HG02840 (cell line): ENCODE data around the gene MLX.

Experiments
- ATAC-seq: cut with Tn5 transposase; IDR thresholded peaks from one replicate; pipeline ENCODE4 v1.9.1; 2021; ENCODE audit warnings: mild to moderate bottlenecking, moderate library complexity, moderate number of reproducible peaks; ENCODE audit not compliant: unreplicated experiment, low FRiP score

MLX gene

DNA sequence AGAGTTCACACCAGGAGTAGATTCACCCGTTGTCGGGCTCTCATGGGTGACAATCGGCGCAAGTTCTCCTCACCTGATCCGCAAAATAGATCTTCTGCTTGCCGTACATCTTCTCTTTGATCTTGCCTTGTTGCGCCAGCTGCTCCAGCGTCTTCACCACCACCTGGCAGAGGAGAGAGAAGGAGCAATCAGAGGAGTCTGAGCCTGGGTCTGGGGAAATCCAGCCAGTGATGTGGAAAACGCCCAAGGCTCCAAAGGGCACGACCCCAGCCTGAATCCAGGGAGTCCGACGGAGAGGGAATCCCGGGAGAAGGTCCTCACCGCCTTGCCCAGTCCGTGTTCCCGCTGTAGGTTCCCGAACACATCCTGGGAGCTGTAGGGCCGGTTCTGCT, 10.2 kb downstream of the MLX start:
- ATAC-seq = no peak

DNA sequence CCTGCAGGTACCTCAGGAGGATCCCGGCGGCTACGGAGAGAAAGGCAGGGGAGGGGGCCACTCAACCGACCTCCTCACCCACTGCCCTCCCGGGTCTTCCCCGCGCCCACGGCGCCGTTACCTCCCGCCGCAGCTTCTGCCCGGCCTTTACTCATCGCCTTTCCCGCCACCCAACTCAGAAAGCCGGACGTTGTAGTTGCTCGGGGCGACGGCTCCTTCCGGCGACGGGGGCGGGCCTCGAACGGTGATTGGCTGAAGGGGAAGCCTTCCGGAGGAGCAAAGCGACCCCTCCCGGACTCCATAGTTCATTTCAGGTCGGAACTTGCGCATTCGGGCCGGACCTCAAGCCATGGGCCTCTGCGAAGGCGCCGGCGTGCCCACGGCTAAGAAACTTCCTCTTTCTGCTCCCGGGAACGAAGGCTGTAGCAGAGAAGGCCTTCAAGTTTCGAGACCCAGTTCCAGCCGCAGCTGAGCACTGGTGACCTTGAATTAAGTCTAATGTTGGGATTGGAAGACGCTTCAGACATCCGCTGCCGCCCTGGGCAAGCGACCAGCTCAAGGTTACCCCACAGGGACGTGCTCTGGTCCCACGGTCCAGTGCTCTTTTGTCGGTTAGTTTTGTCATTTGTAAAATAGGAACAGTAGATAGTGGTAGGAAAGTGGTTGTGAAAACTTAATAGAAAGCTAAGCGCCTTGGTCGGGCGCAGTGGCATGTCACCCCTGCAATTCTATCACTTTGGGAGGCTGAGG, 10.8 kb downstream of the MLX start, which contains the start of gene PSMC3IP:
Gene PSMC3IP, minus strand, starts transcription at position 198 of the 750 bp plus-strand sequence. Its CDS starts 43 bp downstream, at position 155.
- peak; percentile 61 for ATAC-seq

DNA sequence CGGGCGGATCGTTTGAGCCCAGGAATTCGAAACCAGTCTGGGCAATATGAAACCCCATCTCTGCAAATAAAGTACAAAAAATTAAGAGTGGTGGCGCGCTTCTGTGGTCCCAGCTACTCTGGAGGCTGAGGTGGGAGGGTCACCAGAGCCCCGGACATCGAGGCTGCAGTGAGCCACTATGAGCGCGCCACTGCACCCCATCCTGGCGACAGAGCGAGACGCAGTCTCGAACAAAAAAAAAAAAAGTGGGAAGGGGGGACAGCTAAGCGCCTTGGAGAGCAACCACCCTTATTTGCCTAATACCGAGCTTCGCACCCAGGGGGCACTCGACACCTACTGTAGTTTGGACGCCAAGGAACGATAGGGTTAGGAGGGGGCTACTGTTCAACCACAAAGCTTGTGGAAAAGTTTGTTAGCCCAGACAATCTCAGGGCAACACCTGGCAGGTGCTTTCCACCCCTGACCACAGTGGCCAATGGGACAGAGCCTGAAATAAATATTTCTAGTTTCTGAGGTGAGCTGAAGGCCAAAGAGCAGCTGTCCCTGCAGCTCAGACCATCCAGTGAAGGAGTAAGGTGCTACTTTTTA, 11.5 kb downstream of the MLX start:
- peak; percentile 60 for ATAC-seq

DNA sequence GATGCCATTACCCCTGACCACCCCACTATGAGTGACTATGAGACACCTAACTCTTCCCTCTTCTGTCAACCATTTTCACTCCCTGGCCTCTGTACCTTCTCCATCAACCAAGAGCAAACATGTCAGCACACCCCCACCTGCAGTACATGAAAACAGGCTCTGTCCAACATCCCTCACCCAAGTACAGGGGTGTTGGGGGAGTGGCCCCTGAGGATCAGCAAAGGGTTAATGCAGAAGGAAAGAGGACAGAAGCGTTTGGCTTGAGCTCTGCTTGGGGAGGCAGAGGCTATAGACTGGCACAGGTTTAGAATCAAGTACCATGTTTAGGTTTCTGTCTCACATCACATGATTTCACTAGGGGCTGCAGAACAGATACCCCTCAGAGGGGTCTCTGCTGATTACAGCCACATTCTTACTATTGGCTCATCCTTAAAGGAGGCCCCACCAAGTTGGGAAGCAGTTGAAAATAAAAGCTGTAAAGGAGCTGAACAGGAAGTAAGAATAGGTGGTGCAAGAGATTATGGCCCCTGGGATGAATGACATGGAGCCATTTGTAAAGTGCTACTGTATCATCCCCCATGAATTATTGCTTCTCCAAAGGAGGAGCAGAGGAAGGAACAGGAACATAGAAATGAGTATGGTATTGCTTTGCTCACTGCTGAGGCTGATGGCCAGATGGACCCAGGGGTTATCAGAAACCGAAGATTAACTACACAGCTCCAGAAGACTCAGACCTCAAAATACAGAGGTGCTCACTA, 13.1 kb downstream of the MLX start:
- ATAC-seq = no peak

DNA sequence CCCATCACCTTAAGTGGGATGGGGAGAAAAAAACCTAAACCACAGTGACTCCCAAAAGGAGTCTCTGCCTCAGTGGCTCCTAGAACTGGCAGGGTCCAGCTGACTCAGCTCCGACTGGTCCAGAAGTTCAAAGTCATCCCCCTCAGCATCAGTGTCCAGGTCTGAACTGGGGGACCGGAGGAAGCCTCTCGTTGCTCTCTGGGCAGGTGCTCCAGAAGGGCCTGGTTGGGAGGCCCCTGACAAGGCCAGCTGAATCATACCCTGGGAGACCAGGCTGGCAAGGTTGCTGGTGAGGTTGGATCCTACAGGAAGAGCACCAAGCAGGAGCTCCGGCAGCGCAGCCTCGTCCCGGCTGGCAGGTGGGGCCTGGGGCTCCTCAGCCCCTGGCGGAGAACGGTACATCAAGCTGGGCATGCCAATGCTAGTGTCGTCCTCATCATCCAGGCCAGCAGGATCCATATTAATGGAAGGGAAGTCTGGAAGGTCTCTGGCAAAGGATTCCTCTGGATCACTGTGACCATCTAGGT, 14.9 kb downstream of the MLX start:
- ATAC-seq = no peak

DNA sequence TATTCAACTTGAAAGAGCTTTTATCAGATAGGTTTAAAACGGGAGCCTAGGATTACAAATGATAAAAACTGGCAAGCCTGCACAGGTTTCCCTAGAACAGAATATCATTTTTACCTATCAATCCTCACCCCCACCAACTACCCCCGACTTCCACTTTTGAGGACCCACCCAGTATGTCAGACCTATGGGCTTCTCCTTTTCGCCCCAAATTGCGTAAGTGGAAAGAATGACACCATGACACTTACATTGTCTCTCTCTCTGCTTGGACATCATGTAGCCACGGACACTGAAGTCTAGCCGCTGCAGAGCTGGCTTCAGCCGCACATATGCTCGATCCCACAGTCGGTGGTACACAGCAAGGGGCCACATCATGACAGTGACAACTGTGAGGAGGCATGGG, 18.0 kb downstream of the MLX start:
- ATAC-seq = no peak

DNA sequence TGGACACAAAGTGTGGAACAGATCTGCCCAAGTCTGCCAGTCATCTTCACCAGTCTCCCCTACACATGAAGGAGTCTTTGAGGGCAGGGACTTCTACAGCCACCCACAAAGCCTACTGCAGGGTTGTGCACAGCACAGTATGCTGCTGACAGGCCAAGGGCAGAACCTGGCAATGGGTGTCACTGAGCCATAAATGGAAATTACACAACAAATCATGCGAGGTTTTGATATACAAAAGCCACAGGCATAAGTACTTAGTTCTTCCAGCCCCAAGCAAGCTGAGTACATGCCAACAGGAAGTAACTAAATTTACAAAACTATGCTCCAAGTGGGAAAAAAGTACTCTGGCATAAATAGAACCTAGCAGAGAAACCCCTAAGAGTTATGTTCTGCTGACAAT, 18.5 kb downstream of the MLX start:
- no peak for ATAC-seq

DNA sequence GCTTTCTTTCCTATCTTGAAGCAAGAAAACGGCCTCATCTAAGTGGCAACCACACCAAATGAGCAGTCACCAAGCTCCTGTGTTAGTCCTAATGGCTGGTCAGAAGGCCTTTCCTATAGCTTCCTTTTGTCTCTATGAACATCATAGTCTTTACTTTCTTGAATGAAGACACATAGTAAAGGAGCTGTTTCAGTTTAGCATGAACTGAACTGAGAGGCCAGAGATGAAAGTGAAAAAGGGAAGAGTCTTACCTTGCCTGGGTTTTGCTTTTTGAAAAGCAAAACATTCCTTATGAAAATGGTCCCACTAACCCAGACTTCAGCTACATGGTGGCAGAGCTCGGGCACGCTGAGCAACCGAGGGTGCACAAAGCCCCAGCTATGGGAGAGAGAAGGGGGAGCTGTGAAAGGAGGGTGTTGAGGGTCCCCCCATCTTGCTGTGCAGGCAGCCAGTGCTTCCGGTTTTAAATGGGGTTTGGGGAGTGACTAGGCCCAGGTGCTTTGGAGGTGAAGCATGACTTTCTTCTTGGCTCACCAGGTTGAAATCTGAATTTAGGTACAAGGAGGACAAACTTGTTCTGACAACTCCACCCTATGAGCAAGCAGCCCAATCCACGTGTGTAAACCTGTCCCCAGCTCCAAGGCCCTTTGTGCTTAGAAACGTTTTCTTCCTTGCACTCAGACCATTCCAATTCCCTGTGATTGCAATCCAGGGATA, 19.8 kb downstream of the MLX start:
- ATAC-seq = no peak

DNA sequence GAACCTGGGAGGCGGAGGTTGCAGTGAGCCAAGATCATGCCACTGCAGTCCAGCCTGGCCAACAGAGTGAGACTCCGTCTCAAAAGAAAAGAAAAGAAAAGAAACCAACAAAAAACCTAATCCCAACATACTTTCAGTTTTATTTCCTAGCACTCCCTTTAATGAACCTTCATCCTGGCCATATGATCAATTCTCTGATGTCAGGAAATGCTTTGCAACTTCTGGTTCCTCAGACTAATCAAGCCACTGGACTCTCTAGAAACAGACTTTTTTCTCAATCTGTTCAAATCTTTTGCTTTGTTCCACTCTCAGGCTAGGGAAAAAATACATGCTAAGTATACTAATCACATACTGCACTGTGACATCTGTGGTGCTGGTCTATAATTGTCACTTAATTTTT, 24.0 kb downstream of the MLX start:
- no peak for ATAC-seq

DNA sequence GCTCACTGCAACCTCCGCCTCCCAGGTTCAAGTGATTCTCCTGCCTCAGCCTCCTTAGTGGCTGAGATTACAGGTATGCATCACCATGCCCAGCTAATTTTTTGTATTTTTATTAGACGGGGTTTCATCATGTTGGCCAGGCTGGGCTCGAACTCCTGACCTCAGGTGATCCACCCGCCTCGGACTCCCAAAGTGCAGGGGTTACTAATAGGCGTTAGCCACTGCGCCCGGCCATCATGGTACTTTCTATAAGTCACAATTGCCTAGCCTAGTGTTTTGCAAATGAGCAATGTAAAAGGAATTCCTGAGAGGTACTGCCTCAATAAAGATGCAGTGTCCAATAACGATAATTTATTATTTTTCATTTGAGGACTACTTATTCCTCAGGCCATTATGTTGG, 24.5 kb downstream of the MLX start:
- ATAC-seq = no peak

DNA sequence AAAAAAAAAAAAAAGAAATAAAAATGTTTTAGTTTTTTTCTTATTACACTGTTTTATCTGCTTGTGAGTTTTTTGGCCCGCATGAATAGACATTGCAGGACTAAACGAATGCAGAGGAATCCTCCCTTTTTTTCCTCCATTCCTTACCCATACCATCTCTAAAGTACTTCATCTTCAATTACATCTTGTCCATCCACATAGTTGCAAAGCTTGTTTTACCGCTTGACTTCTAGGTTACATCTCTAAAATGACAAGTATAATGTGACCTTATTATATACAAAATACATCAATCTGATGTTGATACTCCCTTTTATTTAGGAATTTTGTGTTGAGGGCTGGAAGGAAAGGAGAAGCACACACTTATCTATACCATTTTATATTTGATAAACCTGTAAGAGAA, 29.5 kb downstream of the MLX start:
- ATAC-seq = no peak

DNA sequence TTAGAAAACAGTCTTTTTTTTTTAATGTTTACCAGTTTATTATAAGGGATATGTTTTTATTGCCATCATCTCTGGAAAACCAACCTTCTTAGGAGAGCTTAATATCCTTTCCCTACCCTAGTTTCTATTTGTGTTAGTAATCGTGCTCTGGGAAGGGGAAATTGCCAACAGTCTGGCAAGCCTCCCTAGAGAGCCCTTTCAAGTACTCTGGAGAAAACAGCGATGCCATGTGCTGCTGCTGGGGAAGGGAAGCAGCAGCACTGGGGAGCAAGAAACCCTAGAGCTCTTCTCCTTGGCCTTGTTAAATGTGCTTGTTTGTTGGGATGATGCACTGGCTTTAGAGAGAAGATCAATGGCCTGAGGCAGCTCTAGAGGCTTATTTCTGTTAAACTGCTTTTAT, 32.0 kb downstream of the MLX start:
- ATAC-seq = no peak

DNA sequence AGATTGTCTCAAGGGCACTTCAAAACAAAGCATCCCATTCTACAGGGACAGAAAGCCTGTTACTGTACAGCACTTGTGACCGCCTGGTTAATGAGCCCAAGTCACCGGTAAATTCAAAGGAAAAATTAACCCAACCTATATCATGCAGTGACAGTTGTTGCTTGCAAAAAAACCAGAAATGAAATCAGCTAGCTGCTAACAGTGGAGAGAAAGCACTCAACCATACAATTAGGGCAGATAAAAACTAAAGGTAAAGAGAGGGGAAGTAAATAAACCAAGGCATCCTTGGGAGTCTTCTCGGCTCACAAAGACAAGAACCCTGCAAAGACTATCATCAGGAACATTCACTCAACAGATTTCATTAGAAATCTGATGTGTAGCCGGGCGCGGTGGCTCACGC, 36.4 kb downstream of the MLX start:
- ATAC-seq = no peak

DNA sequence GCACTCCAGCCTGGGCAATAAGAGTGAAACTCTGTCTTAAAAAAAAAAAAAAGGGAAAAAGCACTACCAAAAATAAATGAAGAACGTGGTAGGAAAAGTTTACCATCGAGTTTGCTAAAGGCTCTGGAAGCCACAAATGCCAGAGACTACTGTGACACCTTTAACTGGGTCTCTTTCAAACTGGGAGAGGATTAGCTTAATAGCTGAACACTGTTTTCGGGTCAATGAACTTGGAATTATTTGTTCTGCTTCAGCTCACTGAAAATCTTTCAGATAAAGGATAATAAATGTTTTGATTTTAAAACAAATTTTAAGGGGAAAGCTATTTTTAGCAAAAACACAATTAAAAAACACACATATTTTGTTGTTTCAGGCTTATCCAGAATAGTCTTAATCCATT, 40.9 kb downstream of the MLX start:
- no peak for ATAC-seq

DNA sequence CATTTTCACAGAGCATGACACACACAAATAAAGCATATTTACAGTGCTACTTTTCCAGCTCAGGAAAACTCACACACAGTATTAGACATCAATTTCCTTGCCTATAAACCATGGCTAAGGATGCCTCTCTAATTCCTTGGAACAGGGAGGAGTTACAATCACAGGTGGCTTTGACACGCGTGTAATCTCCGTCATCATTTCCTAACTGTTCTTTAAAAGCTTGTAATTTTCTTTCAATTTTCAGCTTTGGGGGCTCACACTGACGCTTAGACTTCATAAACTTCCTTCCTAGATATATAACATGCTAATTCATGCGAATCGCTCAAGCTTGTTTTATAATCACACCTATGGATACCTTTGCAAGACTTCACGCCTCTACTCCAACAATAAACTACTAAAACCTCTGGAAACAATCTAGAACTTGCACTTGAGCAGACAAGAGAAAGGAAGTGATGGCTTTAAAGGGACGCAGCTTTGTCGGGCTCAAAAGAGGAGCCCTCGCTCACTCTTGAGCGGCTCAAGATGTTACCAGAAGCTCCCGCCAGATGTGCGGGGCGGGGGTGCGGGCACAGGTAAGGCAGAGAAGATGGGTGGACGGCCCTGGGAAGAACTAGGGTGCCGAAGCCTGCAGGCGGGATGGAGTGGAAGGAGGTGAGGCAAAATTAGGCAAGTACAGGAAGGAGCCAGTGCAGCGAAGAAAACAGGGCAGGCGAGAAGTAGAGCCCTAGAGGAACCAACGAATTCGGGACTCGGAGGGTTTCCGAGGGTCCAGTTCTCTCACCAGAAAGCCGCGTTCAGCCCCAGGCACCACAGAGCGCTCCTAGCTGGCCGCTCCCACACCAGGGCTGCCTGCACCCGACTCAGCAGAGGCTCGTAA, 41.6 kb downstream of the MLX start:
- peak; percentile 25 for ATAC-seq

DNA sequence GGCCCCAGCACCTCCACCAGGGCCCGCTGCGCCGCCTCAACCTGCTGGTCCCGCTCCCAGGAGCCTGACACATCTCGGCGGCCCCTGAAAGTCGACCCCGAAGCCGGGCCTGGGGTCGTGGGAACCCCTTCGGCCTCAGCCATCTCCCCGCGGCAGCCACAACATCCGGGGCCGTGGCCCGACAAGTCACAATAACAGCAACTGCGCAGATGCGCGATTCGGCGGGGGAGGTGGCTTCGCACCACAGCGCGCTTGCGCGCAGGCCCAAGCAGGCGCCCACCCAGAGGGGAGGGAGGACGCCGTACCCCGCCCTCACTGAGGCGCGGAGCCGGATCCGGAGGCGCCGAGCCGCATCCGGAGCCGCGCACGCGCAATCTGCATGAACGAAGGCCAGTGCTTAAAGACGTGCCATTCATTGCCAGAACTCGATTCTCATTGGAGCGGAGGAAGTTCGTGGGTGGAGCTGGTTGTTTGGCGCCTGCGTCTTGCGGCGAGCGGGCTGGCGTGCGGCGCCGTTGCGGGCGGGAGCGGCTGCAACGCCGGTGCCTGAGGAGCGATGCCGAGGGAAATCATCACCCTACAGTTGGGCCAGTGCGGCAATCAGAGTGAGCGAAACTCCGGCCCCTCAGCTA, 42.4 kb downstream of the MLX start, which contains the start of the genes RETREG3 and TUBG1:
Gene RETREG3, minus strand, starts transcription at position 193 of the 632 bp plus-strand sequence. Its CDS starts 50 bp downstream, at position 143.
Gene TUBG1, plus strand, starts transcription at position 502 of the 632 bp plus-strand sequence. Its CDS starts 55 bp downstream, at position 557.
- ATAC-seq = peak; percentile 94

DNA sequence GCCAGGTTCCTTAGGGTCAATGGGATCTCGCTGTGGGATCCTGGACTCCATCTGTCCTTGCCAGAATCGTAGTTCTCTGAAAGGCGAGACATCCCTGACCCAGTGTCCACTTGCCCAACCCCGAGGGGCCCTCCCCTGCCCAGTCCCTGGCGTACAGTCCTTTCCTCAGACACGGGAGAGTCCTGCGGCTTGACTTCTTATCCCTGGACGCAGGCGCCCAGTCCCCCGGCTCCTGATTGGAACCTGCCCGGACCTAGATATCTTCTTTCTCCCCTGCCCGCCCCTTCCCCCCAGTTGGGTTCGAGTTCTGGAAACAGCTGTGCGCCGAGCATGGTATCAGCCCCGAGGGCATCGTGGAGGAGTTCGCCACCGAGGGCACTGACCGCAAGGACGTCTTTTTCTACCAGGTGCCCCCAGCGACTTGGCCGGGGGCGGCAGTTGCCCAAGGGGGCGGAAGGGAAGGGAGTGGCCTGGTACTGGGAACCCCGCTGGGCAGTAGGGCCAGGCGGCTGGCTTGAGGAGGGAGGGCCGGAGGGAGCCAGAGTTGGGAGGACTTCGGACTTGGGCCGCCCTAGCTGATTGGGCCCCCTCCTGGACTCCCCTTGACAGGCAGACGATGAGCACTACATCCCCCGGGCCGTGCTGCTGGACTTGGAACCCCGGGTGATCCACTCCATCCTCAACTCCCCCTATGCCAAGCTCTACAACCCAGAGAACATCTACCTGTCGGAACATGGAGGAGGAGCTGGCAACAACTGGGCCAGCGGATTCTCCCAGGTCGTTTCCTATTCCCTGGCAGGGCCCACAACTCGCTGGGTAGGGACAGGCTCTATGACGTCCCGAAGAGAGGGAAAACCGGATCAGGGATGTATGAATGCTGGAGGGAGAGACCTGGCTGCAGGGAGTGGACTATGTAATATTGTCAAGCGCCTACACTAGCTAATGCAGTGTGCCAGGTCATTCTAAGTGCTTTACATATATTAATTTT, 43.2 kb downstream of the MLX start:
- peak; percentile 11 for ATAC-seq

DNA sequence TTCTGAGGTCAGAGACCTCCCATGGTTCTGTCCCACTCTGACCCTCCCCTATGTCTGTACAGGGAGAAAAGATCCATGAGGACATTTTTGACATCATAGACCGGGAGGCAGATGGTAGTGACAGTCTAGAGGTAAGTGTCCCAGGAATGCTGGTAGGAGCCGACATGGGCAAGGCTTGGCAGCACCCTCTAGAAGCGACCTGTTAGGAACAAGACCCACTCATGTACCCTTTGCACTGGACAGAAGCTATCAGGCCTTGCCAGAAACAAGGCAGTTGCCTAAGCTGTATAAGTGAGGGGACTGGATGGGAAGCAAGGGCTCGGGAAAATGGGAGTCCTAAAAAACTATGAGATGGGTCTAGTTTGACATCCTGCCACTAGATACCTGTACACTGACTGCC, 45.1 kb downstream of the MLX start:
- no peak for ATAC-seq
